Mucosa of rectum (tissue), 2 donors: Measurements from ENCODE around the gene SAMHD1.
"Not testable (repeated sequence)": the region's sequence is repeated elsewhere in the genome, so short reads cannot be mapped to it uniquely, and the experiment has no call there.

ENCODE experiments used
- H3K27ac ChIP-seq, 2 donors: one replicate each; pipeline ENCODE4 v1.7.0; 2013; ENCODE audit warnings: inconsistent platforms in 2 of 2, low read depth in 2 of 2, low read length in 2 of 2
- H3K27me3 ChIP-seq, 2 donors: one replicate each; pipeline ENCODE4 v1.7.0; 2013; ENCODE audit warnings: low read length in 2 of 2; ENCODE audit not compliant: control insufficient read depth in 2 of 2, insufficient read depth in 2 of 2
- H3K36me3 ChIP-seq, 2 donors: one replicate each; pipeline ENCODE4 v1.7.0; 2013; ENCODE audit warnings: low read length in 2 of 2; ENCODE audit not compliant: control insufficient read depth in 2 of 2, insufficient read depth in 2 of 2
- H3K4me1 ChIP-seq, 2 donors: one replicate each; pipeline ENCODE4 v1.7.0; 2013; ENCODE audit warnings: low read length in 2 of 2, mild to moderate bottlenecking in 1 of 2; ENCODE audit not compliant: control insufficient read depth in 2 of 2, insufficient read depth in 2 of 2
- H3K4me3 ChIP-seq, 2 donors: one replicate each; pipeline ENCODE4 v1.7.0; 2013; ENCODE audit warnings: low read length in 2 of 2
- H3K9ac ChIP-seq, 2 donors: one replicate each; pipeline ENCODE4 v1.7.0; 2013; ENCODE audit warnings: low read length in 2 of 2, low read depth in 1 of 2, mild to moderate bottlenecking in 1 of 2
- H3K9me3 ChIP-seq, 2 donors: one replicate each; pipeline ENCODE4 v1.7.0; 2013; ENCODE audit warnings: low read length in 2 of 2; ENCODE audit not compliant: control insufficient read depth in 2 of 2
- donor health status: healthy.
- donor health status: Normal muscosa, but diverticular disease.

SAMHD1 gene

GRCh38 chr20:36848078-36848660, 103.3 kb downstream of the SAMHD1 start:
- Histone ChIP-seq H3K9ac (peak overlapping the region; percentile 28 to 39), H3K4me3 (no peak overlapping the region), H3K4me1 (peaks cover 16 to 20% of the 10 kb centered on the region in 2 donors)

GRCh38 chr20:36847710-36848040, 103.8 kb downstream of the SAMHD1 start:
- peak overlapping the region in 1 of 2 donors; percentile 28 for H3K9ac ChIP-seq
- H3K4me1 ChIP-seq, result peaks cover 15 to 20% of the 10 kb centered on the region in 2 donors
- no peaks in the 10 kb centered on the region for H3K27me3 ChIP-seq
- H3K9me3 ChIP-seq, result no peaks in the 10 kb centered on the region
- H3K4me3 ChIP-seq, result no peak overlapping the region
- H3K36me3 ChIP-seq, result no peaks in the 10 kb centered on the region
- H3K27ac ChIP-seq, result peak overlapping the region; percentile 69 to 70

More at GRCh38 chr20:36848078-36848660, 103.3 kb downstream of the SAMHD1 start:
- Histone ChIP-seq H3K27me3 (no peaks in the 10 kb centered on the region), H3K27ac (peak overlapping the region; percentile 69 to 75), H3K36me3 (peaks cover 0 to under 1% of the 10 kb centered on the region in 2 donors), H3K9me3 (no peaks in the 10 kb centered on the region)

GRCh38 chr20:36847009-36847709, 104.3 kb downstream of the SAMHD1 start:
- H3K27ac ChIP-seq, result peak overlapping the region; percentile 69 to 70
- H3K4me3 ChIP-seq, result no peak overlapping the region
- H3K27me3 ChIP-seq, result no peaks in the 10 kb centered on the region
- H3K9me3 ChIP-seq, result no peaks in the 10 kb centered on the region
- H3K9ac ChIP-seq, result no peak overlapping the region
- H3K4me1 ChIP-seq, result peaks cover 15 to 20% of the 10 kb centered on the region in 2 donors
- no peaks in the 10 kb centered on the region for H3K36me3 ChIP-seq

GRCh38 chr20:36845288-36845971, 106.1 kb downstream of the SAMHD1 start:
- peak overlapping the region in 1 of 2 donors; percentile 52 for H3K27ac ChIP-seq
- H3K9me3 ChIP-seq, result no peaks in the 10 kb centered on the region
- no peaks in the 10 kb centered on the region for H3K36me3 ChIP-seq
- no peak overlapping the region for H3K9ac ChIP-seq
- no peaks in the 10 kb centered on the region for H3K27me3 ChIP-seq
- no peak overlapping the region for H3K4me3 ChIP-seq
- peaks cover 15 to 19% of the 10 kb centered on the region in 2 donors for H3K4me1 ChIP-seq

- not testable (repeated sequence) for H3K36me3 ChIP-seq, H3K9me3 ChIP-seq, H3K4me1 ChIP-seq, H3K4me3 ChIP-seq, H3K27me3 ChIP-seq, H3K9ac ChIP-seq
- H3K27ac ChIP-seq, result peak overlapping the region in 1 of 2 donors; percentile 85
Observed at GRCh38 chr20:36841030-36841429, 110.5 kb downstream of the SAMHD1 start.
